GM19455 (cell line): ENCODE data around the gene PPFIBP2.

Experiments
- ATAC-seq: cut with Tn5 transposase; IDR thresholded peaks from one replicate; pipeline ENCODE4 v1.9.1; 2021; ENCODE audit not compliant: unreplicated experiment

Gene PPFIBP2

GRCh38 chr11:7595016-7595866, 81.4 kb downstream of the PPFIBP2 start:
- ATAC-seq: no peak

- no peak for ATAC-seq
Observed at GRCh38 chr11:7595951-7596350, 82.2 kb downstream of the PPFIBP2 start.

GRCh38 chr11:7596975-7597391, 83.2 kb downstream of the PPFIBP2 start:
- ATAC-seq: no peak

DNA sequence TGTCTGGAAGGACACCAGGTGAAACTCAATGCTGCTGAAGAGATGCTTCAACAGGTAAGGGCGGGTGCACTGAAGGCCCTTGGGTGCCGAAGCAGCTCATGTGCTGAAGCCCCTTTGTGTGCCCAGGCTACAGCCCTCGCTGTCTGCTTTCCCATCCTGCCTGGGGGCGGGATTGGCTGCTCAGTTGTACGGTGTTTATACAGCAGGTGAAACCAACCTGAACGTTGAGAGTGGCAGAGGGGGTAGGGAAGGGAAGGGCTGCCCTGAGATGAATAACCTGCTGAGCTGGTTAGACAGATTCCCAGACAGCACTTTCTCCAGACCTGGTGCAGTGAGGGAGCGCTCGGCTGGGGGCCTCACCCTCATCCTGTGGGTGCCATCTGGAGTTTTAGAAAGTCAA, 83.8 kb downstream of the PPFIBP2 start:
- ATAC-seq: no peak

DNA sequence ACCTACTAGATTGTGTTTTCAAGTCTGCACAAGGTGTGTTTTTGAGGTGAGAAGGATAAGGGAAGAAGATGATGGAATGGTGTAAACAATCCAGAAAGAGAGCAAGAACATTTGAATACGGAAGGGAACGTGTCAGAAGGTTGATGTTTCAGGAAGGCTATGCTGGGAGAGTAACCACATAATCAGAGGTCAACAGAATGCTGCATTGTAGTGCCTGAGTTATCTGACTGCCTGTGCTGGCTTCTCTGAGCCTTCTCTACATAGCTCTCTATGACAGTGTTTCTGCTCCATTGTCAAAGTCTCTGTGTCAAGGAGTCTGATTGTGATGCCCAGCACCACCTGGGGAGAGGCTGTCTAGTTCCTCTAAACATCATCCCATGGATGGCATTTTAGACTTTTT, 85.4 kb downstream of the PPFIBP2 start:
- ATAC-seq: no peak

DNA sequence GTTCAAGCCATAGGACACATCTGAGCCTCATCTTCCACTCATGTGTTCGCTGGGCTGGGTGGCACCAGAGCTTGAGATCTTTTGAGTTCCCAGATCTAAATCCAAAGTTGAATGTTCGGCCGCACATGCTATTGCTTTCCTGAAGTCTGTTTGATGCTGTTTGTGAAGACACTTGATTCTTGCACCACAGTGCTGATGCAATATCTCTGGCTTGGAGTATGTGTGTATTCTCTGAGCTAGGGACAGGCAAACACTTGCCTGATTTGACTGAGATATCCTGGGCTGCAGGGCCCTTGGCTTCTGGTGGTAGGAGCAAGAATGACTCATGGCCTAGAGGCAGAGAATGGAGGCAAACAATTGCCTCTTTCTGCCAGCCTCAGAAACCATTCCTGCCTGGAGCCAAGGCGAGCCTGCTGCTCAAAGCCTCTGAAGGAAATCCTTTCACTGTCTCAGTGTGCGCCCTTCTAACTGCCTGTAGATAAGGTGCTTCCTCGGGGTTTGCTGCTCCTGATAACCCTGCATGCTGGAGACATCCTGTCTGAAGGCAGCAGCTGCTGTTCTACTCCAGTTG, 86.5 kb downstream of the PPFIBP2 start:
- no peak for ATAC-seq

GRCh38 chr11:7603031-7603781, 89.4 kb downstream of the PPFIBP2 start:
- ATAC-seq: no peak

DNA sequence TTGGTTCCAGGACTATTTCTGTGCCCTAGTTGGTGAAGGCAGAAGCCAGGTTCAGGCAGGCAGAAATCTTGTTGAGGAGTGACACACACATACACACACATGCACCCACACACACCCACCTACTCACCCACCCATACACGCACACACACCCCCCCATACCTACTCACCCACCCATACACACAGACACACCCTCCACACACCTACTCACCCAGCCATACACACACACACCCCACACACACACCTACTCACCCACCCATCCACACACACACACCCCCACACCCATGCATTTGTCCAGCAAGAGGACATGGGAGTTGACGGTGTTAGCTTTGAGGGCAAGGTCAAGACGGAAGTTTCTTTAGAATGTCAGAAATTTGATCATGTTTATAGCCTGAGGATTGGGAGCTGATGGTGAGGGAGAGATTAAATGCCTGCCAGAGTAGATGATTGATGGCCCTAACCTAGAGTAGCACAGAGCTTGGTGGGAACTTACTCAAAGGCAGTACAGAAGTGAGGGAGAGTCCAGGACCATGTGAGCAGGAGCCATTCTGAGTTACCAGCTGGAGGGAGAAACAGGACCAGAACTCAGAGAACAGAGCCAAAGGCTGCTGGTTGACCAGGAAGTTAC, 90.6 kb downstream of the PPFIBP2 start:
- ATAC-seq: no peak

DNA sequence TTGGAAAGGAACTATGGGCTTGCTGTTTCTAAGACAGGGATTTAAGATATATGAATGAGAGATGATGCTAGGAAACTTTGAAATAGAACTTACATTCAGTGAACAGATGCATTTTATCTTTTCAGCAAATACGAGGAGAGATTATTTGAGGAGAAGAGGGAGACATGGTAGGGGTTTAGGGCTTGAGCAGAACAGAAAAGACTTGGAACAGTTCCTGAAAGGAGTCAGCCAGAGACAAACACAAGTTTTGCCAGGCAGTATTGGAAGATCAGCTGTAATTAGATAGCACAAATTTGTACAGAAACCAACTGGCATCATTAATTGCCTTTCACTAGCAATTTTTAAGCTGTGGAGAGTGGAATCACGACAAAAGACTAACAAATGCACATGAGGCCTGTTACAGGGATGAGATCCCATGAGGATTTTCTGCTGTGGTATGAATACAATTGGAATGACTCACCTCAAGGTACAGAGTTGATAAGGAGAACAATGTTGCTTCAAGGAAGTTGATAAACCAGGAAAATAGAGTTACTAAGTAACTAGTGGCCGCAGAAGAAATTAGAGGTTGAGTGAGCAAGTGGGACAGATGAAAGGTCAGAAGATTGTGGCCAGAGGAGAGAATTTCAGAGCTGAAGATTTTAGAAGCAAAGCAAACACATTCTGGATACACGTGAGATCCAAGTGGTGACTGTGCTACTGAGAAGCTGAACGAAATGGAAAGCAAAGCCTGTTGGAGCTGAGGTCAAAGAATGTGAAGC, 91.6 kb downstream of the PPFIBP2 start:
- no peak for ATAC-seq

GRCh38 chr11:7606496-7606895, 92.7 kb downstream of the PPFIBP2 start:
- ATAC-seq: no peak

GRCh38 chr11:7609015-7609414, 95.2 kb downstream of the PPFIBP2 start:
- ATAC-seq: no peak

GRCh38 chr11:7609521-7609920, 95.7 kb downstream of the PPFIBP2 start:
- ATAC-seq: no peak

DNA sequence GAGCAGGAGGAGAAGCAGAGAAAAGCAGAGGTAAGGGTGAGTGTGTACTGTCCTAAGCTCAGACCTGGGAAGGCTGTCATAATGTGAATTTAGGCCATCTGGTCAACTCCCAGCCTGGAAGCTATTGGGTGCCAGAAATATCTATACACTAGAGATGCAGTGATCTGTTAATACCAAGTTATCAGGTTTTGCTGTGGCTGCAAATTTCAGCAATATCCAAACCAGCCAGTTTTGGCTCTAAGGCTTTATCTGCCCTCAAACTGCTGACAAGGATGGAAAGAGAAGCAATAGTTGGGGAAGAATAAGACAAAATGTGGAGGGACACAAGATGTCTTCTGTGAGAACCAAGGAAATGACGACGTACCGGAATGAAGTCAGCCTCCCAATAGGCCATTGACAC, 96.6 kb downstream of the PPFIBP2 start:
- ATAC-seq: no peak

- no peak for ATAC-seq
Observed at GRCh38 chr11:7611411-7611810, 97.6 kb downstream of the PPFIBP2 start.

DNA sequence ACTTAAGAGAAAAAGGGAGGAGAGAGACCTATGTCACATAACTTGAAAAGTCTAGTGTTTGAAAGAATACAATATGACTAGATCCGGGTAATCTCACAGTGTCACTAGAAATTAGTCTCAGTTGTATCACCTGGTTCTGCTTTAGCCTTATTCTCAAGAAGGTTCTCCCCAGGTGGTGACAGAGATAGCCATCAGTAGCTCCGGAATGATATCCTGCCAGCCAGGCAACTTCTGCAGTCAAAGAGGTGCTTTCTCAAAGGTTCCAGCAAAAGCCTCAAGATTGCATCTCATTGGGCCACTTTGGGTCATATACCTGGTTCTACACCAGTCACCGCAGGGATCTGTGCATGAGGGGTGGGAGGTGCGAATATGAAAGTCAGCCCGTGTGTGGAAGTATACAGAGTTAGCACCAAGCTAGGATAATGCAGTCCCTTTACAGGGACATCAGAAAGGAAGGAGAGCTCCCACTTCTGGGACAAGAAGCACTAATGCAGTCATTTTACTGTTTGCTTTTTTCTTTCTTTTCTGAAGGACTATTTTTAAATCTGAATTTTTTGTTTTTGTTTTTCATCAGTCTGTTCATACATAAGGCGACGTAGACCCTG, 98.4 kb downstream of the PPFIBP2 start:
- no peak for ATAC-seq

- no peak for ATAC-seq
Observed at GRCh38 chr11:7612661-7613393, 99.0 kb downstream of the PPFIBP2 start.

DNA sequence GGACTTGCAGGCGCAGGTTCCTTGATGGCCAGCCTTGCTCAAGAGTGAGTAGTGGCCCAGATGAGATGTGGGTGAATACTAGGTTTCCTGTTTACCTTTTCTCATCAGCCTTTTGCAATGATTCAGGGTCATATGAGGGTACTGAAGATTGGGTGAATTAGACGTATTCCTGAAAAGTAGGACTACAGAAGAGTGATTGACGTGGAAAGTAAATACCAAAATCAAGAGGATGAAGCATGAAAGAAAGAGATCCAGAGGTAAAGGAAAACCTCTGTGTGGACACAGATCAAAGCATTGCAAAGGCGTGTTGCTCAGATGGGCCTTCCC, 99.6 kb downstream of the PPFIBP2 start:
- no peak for ATAC-seq

- ATAC-seq: no peak
Observed at GRCh38 chr11:7614656-7615055, 100.9 kb downstream of the PPFIBP2 start.

- no peak for ATAC-seq
Observed at GRCh38 chr11:7617032-7617431, 103.2 kb downstream of the PPFIBP2 start.

DNA sequence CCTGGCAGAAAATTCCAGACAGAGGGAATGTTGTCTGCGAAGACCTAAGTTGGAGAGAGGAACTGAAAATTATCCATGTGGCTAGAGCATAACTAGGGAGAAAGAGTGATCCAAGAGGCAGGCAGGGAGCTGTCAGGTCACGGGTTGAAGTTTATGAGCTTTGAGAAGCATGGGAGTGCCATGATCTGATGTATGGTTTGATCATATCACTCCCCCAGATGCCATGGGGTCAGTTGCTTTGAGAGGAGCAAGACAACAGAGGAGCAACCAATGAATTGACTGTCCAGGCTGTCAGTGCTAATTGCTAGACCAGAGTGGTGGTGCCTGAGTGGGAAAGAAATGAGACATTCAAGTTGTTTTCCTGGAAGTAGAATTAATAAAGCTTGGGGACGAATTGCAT, 105.5 kb downstream of the PPFIBP2 start:
- no peak for ATAC-seq
